OCI-LY7 (cell line): ENCODE measurements around the gene SMG9.

Experiments used
- CTCF ChIP-seq: fragments of 200-600 bp; sonication (generic); conservative IDR thresholded peaks from 2 replicates; pipeline ENCODE4 v1.5.1; 2014; ENCODE audit warnings: mild to moderate bottlenecking, antibody characterized with exemption, low read length, moderate library complexity, mixed read lengths
- EZH2phosphoT487 ChIP-seq: fragments of 200-600 bp; sonication (generic); IDR thresholded peaks from 2 replicates; pipeline ENCODE4 v1.6.1; 2018; ENCODE audit warnings: low read depth, borderline replicate concordance, mild to moderate bottlenecking, mixed run types, antibody characterized with exemption, low read length, moderate library complexity, mixed read lengths

- TF ChIP-seq CTCF (no peak), EZH2phosphoT487 (no peak)
Observed at GRCh38 chr19:43748205-43748594, 6.6 kb downstream of the SMG9 start.
